ENCODE data around the gene PPP1R9A. TPM values are rescaled to one million over a fixed set of nuclear protein-coding genes. Genes with fewer than 3 reads are reported as not detected.

The PPP1R9A gene
- total RNA-seq, 2 donors from 2014 or later, result 23.3 to 23.4 TPM

DNA sequence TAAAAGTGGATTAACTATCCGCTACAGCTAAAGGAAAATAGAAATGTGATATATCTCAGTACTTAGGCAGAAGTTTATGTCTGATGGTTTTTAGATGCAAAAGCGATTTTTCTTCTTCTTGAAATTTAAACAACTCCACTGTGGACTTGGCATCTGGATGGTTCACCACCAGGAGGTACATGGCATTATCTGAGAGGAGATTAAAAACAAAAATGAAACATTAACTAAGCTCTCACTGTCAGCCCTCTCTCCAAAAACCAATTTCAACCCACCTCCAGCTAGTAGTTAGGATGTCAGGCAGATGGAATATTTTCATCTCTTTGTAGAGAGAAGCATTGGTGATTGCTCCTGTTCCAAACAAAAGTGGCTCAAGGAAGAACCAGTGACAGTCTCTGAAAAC, 404.0 kb downstream of the PPP1R9A start:
- Histone ChIP-seq H3K4me3 (no peak overlapping the region), H3K36me3 (no peaks in the 10 kb centered on the region), H3K27ac (no peak overlapping the region), H3K9me3 (no peaks in the 10 kb centered on the region), H3K4me1 (no peaks in the 10 kb centered on the region), H3K27me3 (no peaks in the 10 kb centered on the region)
- no peak for DNase-seq (ENCODE audit: low spot score)
- TF ChIP-seq, protein P1, sequence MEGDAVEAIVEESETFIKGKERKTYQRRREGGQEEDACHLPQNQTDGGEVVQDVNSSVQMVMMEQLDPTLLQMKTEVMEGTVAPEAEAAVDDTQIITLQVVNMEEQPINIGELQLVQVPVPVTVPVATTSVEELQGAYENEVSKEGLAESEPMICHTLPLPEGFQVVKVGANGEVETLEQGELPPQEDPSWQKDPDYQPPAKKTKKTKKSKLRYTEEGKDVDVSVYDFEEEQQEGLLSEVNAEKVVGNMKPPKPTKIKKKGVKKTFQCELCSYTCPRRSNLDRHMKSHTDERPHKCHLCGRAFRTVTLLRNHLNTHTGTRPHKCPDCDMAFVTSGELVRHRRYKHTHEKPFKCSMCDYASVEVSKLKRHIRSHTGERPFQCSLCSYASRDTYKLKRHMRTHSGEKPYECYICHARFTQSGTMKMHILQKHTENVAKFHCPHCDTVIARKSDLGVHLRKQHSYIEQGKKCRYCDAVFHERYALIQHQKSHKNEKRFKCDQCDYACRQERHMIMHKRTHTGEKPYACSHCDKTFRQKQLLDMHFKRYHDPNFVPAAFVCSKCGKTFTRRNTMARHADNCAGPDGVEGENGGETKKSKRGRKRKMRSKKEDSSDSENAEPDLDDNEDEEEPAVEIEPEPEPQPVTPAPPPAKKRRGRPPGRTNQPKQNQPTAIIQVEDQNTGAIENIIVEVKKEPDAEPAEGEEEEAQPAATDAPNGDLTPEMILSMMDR (IDR thresholded peaks at IDR 0.05), result no peak

GRCh38 chr7:95312561-95312960, 405.2 kb downstream of the PPP1R9A start:
- Histone ChIP-seq H3K27me3 (no peaks in the 10 kb centered on the region), H3K4me3 (no peak overlapping the region), H3K4me1 (no peaks in the 10 kb centered on the region), H3K36me3 (no peaks in the 10 kb centered on the region), H3K27ac (no peak overlapping the region), H3K9me3 (no peaks in the 10 kb centered on the region)
- no peak for DNase-seq (ENCODE audit: low spot score)
- TF ChIP-seq, protein P1 (IDR thresholded peaks at IDR 0.05), result no peak

GRCh38 chr7:95316588-95316987, 409.2 kb downstream of the PPP1R9A start:
- DNase-seq (ENCODE audit: low spot score), result no peak
- Histone ChIP-seq H3K9me3 (no peaks in the 10 kb centered on the region), H3K36me3 (no peaks in the 10 kb centered on the region), H3K27me3 (no peaks in the 10 kb centered on the region), H3K27ac (no peak overlapping the region), H3K4me3 (no peak overlapping the region), H3K4me1 (no peaks in the 10 kb centered on the region)
- TF ChIP-seq, protein P1 (IDR thresholded peaks at IDR 0.05), result no peak

GRCh38 chr7:95317546-95317945, 410.2 kb downstream of the PPP1R9A start:
- no peaks in the 10 kb centered on the region for H3K27me3 ChIP-seq
- no peaks in the 10 kb centered on the region for H3K36me3 ChIP-seq
- H3K4me1 ChIP-seq, result no peaks in the 10 kb centered on the region
- no peak for DNase-seq (ENCODE audit: low spot score)
- H3K27ac ChIP-seq, result no peak overlapping the region
- H3K9me3 ChIP-seq, result no peaks in the 10 kb centered on the region
- H3K4me3 ChIP-seq, result no peak overlapping the region
- TF ChIP-seq, protein P1 (IDR thresholded peaks at IDR 0.05), result no peak

DNA sequence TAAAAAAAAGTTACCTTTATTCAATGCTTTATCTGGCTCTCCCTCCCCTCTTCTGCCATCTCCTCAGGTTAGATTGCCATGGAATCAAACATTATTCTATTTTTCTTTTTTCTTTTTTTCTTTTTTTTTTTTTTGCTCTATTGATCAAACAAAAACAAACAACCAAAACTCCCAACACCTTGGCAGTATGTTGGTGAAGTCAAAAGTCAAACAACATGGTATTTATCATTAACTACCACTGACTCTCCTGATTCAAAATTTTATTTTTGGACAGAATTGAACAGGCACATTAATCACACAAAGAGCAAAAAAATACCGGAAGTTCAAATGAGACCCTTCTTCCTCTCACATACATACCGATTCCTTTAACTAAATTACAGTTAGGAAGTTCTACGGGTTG, 410.6 kb downstream of the PPP1R9A start:
- Histone ChIP-seq H3K9me3 (no peaks in the 10 kb centered on the region), H3K4me1 (no peaks in the 10 kb centered on the region), H3K36me3 (no peaks in the 10 kb centered on the region), H3K27me3 (no peaks in the 10 kb centered on the region), H3K4me3 (no peak overlapping the region), H3K27ac (no peak overlapping the region)
- DNase-seq (ENCODE audit: low spot score), result no peak
- TF ChIP-seq, protein P1 (IDR thresholded peaks at IDR 0.05), result no peak

DNA sequence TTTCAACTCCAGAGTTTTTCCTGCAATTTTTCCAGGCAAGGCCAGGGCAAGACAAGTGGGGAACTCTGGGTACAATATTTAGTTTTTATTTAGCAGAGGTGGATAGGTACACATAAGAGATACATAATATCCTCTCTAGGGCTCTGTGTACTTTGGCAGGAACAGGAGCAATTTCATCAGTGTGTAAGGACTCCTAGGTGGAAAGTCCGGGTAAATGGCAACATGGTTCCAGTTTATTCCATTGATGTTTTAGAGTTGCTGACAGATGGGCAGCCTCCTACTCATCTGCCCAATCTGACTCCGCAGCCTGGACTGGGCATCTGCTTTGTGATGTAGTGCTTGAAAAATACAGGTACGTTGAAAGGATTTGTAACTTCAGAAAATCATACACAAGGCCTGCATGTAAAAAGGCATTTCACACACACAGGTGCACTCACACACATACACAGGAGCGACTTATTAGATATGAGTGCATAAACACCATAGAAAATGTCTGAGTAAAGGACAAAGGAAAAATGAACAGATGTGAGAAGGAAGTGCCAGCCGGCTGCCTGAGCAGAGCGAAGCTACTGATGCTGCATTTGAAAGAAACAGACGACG, 411.2 kb downstream of the PPP1R9A start:
- Histone ChIP-seq H3K4me3 (no peak overlapping the region), H3K4me1 (no peaks in the 10 kb centered on the region), H3K27ac (no peak overlapping the region), H3K36me3 (no peaks in the 10 kb centered on the region), H3K9me3 (no peaks in the 10 kb centered on the region), H3K27me3 (no peaks in the 10 kb centered on the region)
- TF ChIP-seq, protein P1 (IDR thresholded peaks at IDR 0.05), result no peak
- DNase-seq (ENCODE audit: low spot score), result no peak

Data from right atrium auricular region (tissue), 2 donors.